GM19324 (cell line): ENCODE results near the gene EXOC3.

Source experiments
- ATAC-seq: cut with Tn5 transposase; IDR thresholded peaks from one replicate; pipeline ENCODE4 v1.9.1; 2021; ENCODE audit warnings: mild to moderate bottlenecking, moderate library complexity; ENCODE audit not compliant: unreplicated experiment, low FRiP score

EXOC3 gene

GRCh38 chr5:453725-454481 lies 10.9 kb downstream of the EXOC3 start:
- ATAC-seq: no peak

- ATAC-seq: no peak
Observed at GRCh38 chr5:454936-455335, 12.0 kb downstream of the EXOC3 start.

DNA sequence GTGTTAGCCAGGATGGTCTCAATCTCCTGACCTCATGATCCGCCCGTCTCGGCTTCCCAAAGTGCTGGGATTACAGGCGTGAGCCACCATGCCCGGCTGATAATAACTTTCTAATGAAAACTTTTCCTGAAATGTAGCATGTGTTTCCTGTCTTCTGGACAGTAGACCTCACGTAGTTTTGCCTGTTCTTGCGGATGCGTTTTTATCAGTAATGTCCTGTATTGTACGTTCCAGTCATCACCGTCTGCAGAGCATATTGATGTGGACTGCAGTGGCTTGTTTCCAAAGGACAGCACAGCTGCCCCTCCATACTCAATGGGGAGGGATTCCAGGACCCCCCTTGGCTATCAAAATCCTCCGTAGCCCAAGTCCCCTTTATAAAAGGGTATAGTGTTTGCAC lies 12.8 kb downstream of the EXOC3 start:
- ATAC-seq: no peak

DNA sequence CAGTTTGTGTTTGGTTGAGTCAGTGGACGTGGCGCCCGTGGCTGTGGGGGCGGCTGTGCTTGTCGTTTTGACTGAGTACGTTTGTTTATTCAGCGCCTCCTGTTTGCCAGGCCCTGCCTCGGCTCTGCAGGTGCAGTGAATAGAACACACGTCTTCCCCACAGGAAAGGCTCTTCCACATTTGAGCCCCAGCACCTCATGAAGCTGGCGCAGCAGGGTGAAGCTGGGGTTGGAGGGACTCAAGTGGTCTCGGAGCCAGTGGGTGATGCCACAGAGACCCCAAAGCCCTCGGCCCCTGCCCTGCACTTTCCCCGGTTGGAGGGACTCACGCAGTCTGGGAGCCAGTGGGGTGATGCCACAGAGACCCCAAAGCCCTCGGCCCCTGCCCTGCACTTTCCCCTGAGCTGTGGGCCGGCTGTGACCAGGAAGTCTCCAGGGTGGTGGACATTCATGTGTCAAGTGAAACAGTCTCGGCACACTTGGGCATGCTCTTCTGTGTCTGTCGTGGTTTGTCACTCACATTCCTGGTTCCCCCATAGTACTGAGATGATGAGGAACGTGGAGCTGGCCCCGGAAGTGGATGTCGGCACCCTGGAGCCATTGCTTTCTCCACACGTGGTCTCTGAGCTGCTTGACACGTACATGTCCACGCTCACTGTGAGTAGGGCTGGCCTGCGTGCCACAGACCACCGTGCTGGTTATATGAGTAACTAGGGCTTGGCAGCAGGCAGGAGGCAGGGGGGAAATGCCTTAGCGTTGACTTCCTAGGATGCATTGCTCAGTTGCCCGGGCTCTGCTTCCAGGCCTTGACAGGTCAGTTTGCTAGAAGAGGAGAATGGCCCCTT lies 13.6 kb downstream of the EXOC3 start:
- no peak for ATAC-seq

DNA sequence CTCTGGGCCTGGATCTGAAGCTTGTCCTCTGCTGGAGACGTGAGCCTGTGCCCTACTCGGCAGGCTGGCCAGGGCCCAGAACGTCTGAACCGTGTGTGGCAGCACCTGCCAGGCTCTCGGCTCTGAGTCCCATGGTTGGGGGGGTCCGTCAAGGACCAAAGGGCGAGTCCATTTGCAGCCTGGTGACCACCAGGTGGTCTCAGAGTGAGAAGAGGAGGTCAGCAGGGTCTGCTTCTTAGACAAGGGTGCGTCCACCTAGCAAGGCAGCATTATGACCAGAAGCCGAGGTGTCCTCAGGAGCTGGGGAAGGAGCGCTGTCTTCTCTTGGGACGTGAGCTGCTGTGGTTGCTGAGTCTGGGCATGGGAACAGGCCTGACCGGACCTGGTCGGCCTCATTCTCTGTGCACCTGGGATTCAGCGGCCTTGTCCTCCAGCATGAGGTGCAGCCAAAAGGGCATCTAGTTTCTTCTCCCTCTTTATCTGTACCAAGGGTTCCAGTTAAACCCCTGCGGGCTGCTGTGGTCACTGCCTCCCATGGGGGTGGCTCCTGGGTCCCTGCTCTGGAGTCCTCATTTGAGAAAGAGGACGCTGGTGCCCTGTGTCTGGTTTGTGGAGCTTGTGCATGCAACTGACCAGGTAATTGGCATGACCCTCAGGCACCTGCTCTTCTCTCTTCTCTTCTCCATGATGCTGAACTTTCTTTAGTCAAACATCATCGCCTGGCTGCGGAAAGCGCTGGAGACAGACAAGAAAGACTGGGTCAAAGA lies 14.4 kb downstream of the EXOC3 start:
- ATAC-seq: no peak

- no peak for ATAC-seq
Observed at GRCh38 chr5:458547-459353, 15.8 kb downstream of the EXOC3 start.

DNA sequence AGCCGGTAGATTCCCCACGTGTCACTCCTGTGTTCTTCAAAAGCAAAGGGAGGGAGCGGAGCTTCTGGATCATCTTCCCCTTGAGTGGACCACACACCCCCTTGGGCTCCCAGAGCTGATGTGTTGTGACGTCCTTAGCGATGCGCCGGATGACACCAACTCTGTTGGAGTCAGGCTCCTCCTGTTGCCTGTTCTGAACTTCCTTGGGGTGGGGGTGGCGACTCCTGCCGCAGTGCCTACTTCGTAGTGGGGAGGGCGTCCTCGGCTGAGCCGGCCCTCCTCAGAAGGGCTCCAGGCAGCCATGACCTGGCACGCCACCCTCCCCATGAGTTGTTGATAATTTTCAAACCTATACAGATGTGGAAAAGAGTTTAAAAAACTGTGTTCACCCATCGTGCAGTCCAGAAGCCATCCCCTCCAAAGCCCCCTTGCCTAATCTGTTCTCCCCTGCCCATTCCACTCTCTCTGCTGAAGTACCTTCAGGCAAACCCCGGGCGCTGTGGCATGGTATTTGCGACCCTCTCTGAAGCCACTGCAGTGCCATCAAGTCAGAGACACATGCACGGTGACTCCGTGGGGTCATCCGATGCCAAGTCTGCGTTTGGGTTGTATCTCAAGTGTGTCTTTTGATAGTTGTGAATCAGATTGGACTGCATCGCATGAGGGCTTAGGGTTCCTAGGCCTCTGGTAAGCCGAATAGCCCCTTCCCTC lies 16.7 kb downstream of the EXOC3 start:
- ATAC-seq: no peak

- no peak for ATAC-seq
Observed at GRCh38 chr5:460273-460625, 17.3 kb downstream of the EXOC3 start.

GRCh38 chr5:462051-462481 lies 19.1 kb downstream of the EXOC3 start:
- ATAC-seq: no peak

DNA sequence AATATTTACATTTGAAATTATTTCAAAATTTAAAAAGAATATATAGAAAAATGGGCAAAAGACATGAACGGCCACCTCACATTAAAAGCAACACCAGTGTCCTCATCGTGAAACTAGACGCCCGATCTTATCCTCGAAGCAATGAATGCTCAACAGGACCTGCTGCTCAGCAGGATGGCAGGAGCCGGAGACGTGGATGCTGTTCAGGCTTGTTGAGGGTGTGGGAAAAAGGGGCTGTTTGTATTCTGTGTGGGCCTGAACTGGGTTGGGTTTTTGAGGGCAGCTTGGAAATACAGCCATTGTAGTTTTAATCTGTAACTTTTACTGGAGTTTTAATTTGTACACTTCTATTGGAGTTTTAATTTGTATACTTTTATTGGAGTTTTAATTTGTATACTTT lies 20.3 kb downstream of the EXOC3 start:
- ATAC-seq: no peak

GRCh38 chr5:463952-464351 lies 21.0 kb downstream of the EXOC3 start:
- ATAC-seq: no peak

- ATAC-seq: no peak
Observed at GRCh38 chr5:464446-464842, 21.5 kb downstream of the EXOC3 start.

- ATAC-seq: no peak
Observed at GRCh38 chr5:464843-465590, 22.0 kb downstream of the EXOC3 start.

DNA sequence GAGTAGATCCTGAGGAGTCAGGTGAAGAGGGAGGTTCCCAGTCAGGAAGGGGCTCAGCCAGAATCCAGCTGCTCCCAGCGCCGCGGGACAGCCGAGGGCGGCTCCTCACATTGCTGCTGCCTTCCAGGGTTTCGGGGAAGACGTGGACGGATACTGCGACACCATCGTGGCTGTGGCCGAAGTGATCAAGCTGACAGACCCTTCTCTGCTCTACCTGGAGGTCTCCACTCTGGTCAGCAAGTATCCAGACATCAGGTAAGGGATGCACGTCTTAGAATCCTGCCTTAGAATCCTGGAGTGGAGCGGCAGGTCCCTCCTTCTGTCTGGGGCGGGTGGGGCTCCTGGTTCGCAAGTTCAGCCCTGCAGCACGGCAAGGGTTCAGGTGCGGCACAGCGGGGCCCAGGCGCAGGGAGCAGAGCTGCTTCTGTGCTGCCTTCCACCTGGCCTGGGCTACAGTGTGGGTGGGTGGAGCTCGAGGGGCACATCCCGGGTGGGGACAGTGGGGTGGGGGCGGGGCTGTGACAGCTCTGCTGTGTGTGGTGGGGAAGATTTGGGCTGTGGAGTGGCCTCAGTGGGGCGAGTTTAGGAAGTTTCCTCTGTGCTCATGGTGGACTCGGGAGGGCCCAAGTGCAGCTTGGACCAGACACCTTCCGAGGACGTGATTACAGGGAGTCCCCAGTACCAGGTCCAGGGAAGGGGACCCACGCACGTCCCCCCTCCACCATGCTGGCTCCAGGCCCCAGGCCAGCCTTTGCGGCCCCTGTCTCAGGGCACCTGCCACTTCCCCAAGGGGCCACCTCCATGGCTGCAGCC lies 22.8 kb downstream of the EXOC3 start:
- no peak for ATAC-seq

- ATAC-seq: no peak
Observed at GRCh38 chr5:466661-467310, 23.8 kb downstream of the EXOC3 start.

GRCh38 chr5:468401-468800 lies 25.4 kb downstream of the EXOC3 start:
- no peak for ATAC-seq

DNA sequence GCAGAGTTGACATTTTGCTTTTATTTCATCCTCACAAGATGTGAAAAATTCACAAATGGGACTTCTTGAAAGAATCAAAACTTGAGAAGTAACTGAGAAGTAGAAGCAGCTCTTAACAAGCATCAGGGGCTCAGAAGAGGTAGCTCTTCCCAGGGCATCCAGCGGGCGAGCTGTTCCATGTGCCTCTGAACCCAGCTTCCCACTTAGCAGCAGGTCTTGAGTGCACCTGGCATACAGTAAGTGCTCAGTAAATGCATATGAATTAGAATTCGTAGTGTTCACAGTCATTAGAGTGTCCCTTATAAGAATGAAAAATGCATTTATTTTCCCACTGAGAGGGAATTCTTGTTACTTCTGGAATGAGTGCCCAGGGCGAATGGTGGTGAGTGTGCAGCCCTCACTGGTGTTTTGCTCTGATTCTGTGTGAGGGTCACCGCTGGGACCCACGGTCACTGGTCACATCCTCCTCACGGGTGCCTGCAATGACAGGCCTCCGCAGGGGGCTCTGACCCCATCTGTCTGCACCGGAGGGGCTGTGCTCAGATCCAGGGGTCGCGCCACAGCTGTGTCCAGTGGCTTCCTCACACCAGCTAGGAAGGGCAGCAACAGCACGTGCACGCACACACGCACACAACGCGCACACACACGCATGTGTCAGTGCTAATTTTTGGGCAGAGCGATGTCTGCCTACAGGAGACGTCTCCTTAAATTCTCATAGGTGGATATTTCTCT lies 26.9 kb downstream of the EXOC3 start:
- no peak for ATAC-seq
